Fibroblast of skin of left biceps (primary cell): ENCODE measurements around the gene CHSY1.

Experiments used
- DNase-seq, 2 experiments: peaks; one replicate each; pipeline ENCODE4 v3.0.0-alpha.2; 2013; ENCODE audit warnings: low read depth in 2 of 2

Gene CHSY1

DNA sequence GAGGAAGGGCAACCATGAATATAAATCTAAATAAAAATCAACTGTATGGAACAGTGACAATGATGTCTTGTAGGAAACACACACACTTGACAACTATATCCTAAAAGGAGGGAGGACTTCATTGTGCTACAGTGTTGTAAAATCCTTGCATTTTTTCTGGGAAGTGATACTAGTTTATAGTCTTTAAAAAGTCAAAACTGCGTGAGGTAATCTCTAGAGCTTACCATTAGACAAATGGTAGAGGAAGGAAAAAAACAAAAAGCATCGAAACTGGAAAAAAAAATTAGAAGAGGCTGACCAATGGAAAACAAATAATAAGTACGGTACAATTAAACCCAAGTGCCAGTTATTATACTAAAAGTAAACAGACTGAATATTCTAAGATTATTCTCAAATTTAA, 38.7 kb downstream of the CHSY1 start:
- no peak for DNase-seq

DNA sequence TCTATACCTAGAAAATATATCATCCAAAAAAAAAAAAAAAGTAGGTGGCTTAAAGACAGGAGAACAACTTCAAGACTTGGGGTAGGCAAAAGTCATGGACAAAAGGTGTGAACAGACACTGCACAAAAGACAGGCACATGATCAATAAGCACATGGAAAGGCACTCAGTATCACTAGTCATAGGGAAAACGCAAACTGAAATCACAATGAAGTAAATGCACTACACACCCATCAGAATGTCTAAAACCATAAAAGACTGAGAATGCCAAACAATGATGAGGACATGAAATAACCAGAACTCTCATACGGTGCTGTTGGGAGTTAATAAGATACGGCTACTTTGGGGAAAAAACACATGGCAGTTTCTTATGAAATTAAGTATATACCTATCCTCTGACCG, 40.0 kb downstream of the CHSY1 start:
- no peak for DNase-seq

DNA sequence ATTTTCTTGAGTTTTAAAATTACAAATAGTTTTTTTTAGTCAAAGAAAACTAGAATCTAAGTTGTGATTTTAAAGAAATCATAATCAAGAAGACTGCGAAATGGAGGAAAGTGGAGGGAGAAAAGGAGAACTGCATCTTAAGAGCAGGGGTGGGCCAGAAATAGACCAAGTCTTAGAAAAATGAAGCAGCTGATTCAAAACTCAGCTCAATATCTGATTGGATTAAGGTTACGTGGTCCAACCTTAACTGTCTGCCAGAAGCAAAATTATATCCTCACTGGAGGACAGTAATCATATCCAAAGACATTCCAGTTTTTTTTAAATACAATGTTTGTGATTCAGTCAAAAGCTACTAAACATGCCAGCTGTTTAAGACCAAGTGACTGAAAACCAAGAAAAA, 41.4 kb downstream of the CHSY1 start:
- DNase-seq: no peak

DNA sequence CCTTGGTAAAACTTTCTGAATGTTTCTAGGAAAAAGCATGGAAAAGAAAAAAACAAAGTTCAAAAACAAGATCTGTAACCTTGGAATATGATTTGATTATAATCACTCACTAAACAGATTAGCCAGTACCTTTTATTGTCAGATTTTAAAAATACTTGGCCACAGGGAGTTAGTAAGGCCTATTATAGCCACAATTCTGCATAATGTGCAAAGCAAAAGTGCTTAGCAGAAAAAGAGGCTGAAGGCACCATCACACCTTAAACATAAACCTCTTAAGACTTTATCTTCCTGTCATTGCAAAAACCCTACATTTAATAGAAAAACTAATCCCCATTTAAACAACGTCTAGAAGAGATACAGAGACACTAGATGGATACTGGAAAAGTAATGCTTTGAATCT, 41.8 kb downstream of the CHSY1 start:
- no peak for DNase-seq

DNA sequence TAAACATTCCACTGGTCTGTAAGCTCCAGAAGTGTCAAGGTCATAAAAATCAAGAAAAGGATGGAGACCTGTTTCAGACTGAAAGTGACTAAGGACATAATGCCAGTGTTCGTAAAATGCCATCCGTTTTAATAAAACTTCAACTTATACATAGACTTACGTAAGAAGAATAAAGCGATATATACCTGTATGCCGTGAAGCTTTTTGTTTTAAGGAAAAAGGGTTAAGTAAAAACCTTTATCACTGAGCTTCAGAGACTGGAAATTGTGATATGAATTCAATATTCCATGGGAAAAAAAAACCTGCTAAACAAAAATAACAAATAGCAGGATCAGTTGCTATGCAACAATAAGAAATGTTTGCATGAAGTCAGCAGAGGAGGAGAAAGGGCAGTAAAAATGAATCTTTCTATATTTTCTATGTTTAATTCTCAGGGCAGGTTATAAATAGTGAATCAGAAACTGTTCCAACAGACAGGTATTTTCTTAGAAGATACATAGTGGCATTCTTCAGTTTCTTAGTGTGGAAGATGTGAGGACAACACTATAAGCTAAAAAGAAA, 42.5 kb downstream of the CHSY1 start:
- no peak for DNase-seq

DNA sequence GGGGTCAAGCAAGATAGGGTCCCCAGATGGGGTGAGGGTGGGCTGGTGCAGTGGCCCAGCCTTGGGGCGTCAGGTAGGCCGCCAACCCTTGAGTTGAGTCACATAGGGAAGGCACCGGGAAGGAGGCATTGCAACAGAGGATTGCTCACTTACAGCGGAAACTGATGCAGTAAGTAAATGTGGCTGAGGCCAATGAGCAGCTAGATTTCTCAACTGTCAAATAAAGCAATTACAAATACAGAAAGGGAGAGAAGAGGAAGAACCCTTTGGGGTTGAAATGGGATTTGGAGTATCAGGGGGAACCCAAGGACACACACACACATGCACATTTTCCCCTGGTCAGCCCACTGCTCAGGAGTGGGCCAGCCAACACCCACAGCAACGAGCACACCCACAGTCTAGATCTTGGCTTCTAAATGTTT, 44.0 kb downstream of the CHSY1 start:
- no peak for DNase-seq

DNA sequence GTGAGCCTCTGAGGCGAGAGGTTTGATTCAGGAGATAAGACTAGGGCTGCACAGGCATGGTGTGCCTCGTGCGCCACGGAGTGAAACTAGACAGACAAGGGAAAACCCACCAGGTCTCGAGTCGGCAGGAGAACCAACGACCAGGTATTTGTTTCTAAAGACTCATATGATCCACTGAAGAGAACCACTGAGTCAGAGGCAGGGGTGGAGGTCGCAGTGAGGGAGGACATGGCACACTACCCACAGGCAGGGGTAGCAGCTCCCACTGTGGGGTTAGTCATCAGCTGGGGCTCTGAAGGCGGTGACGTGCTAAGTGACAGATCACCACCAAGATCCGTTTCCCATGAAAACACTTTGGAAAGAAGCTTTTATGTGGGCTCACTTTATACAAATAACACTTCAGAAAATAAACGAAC, 45.7 kb downstream of the CHSY1 start:
- DNase-seq: no peak

GRCh38 chr15:101204739-101205535, 46.9 kb downstream of the CHSY1 start:
- DNase-seq: no peak

GRCh38 chr15:101203607-101204189, 48.1 kb downstream of the CHSY1 start:
- DNase-seq: no peak

DNA sequence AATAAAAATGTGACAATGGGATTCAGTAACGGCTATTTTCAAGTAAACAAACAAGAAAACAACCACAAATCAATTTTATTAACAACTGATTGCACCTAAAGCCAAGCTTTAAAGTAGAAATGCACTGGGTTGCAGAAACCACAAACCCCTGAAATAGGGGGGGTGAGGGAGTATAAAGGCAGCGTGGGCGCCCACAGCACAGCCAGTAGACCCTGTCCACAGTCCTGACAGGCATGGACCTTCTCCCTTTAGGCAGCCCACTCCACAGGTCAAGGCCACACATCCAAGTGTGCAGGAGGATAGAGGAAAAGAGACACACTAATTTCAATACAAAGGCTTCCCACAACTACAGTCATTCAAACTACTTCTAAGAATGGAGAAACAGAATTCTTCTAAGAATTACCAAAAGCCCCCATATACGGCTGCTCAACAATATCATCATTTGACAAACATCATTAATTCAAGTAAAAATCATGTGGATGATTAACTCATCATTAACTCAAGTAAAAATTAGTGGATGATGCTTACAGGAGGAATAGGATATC, 48.7 kb downstream of the CHSY1 start:
- DNase-seq: no peak

- peak; percentile 90 to 92 for DNase-seq
These were observed 50.3 kb downstream of the CHSY1 start for GRCh38 chr15:101201411-101202174.

- DNase-seq: no peak
These were observed 51.7 kb downstream of the CHSY1 start for GRCh38 chr15:101200181-101200580.

DNA sequence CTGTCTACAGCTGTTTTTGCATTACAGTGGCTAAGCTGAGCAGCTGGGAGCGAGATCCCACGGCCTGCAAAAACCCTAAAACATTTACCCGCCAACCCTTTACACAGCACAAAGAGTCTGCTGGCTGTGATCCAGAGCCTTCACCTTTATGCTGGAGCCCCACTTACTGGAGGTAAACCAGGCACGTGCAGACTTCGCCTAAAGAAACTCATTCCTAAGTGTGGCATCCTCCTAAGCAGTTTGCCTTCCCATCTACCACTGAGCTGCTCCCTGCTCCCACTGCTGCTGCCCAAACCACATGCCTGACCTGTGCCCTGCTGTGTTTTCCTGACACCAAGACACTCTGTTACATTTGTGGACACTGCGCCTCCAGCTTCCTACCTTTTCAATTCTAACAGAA, 53.0 kb downstream of the CHSY1 start:
- DNase-seq: no peak

GRCh38 chr15:101198031-101198575, 53.7 kb downstream of the CHSY1 start:
- no peak for DNase-seq

- no peak for DNase-seq
These were observed 57.2 kb downstream of the CHSY1 start for GRCh38 chr15:101194546-101195125.

GRCh38 chr15:101193806-101194545, 57.9 kb downstream of the CHSY1 start:
- no peak for DNase-seq

DNA sequence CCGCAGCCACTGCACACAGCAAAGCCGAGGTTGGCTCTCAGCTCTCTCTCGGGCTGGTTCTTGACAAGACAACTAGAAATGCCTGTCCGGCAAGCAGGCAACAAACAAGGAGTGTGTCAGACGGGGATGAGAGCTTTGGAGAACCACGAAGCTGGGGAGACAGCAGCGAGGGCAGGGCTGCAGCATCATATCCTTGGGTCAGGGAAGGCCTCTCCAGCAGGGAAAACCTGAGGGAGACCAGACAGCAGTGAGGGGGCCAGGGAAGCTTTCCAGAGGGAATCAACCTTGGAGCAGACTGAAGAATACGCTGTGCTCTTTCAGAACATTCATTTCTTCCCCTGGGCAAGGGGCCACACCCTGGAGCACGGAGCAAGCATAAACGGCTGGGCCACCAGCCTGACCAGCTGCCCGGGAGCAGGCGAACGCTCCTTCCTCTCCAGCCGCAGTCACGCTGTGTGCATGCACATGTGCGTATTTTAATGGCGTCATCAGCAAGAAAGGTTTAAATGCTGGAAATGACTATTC, 58.7 kb downstream of the CHSY1 start:
- DNase-seq: no peak

GRCh38 chr15:101192081-101192480, 59.8 kb downstream of the CHSY1 start:
- no peak for DNase-seq

- no peak for DNase-seq
These were observed 60.6 kb downstream of the CHSY1 start for GRCh38 chr15:101191242-101191641.

GRCh38 chr15:101190092-101190595, 61.7 kb downstream of the CHSY1 start:
- no peak for DNase-seq
